NCI-H146 treated with DMSO at 0.1 percent for 48 hours (cell line): ENCODE results near the gene SPCS2.
A peak's percentile ranks its signal among the peaks of the same experiment; 100 is the strongest.
"Not testable (repeated sequence)": the region's sequence is repeated elsewhere in the genome, so short reads cannot be mapped to it uniquely, and the experiment has no call there.

Experiments used
- DNase-seq: peaks from one replicate; lab custom pipeline; 2025; ENCODE audit not compliant: unreplicated experiment; lab: John Stamatoyannopoulos, UW

The SPCS2 gene

GRCh38 chr11:75000975-75001354 lies 51.9 kb downstream of the SPCS2 start:
- DNase-seq = no peak

DNA sequence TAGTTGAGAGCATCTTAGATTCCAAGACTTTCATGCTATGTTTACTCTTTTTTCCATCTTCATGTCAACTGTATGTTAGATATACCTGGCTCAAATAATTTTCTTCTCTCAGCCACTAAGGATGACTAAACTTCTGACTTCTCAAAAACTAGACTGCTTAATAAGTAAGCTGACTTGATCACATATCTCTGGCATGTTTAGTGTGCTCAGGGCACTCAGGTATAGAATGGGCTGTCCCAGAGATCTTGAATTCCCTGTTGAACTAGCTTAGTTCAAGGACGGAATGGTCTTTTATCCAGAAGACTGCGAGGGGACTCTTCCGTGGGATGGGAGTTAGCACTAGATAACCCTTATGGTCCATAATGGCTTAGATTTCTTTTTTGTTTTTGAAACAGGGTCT lies 52.6 kb downstream of the SPCS2 start:
- DNase-seq = no peak

DNA sequence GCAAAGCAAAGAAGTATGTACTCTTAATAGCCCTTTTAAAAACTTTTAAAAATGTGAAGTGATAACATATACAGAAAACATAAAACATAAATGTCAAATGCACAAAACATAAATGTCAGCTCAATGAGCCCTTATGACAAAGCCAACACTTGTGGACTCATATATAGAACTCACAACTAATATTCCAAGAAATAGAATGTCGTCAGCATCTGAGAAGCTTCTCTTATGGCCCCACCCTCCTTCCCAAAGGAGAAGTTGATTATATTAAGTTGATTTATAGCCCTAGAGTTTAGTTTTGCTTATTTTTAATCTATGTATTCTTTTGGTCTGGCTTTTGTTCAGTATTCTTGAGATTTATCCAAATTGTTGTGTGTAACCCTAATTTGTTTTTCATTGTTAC lies 53.5 kb downstream of the SPCS2 start:
- DNase-seq = no peak

DNA sequence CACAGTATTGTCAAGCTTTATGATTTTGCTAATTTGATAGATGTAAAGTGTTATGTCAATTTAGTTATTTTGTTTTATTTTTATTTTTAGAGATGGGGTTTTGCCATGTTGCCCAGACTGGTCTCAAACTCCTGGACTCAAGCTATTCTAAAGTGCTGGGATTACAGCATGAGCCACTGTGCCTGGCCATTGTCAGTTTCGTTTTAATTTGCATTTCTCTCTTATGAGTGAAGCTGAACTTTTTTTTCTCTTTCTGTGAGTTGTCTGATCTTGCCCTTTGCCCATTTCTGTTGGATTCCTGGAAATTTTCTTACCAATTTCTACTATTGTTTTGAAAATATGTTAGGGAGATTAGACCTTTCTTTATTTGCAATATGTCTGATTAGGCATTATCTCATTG lies 55.1 kb downstream of the SPCS2 start:
- DNase-seq = no peak

DNA sequence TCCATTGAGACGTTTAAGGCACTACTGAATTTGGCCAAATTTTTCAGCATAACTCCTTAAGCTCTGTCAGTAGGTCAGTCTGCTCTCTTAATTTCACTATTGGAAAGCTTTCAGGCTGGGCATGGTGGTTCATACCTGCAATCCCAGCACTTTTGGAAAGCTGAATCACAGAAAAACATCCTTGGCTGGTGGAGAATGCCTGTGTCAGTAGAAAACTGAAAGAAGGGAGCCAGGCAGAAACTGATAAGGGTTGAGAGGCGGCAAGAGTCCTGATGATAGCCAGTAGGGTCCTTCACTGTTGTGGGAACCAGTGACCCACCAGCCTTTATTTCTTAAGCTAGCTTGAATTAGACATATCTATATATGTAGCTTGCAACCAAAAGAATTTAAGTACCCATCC lies 62.3 kb downstream of the SPCS2 start:
- no peak for DNase-seq

DNA sequence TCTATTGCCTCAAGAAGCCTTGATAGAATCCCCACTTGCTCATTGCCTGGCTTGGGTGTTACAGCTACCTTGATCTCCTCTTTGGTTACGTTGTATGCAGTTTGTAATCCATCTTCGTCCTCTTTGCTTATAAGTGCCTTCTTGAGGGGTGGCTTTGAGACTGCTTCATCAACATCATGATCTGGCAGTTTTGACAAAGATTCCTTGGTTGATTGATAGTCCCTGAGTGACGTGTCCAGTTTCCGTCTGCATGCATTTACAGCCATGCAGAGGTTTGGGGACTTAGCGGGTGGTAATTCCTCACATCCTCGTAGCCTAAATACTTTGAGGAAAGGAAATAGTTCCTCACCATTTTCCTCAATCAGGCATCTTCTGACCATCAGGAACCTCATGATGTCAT lies 62.8 kb downstream of the SPCS2 start:
- no peak for DNase-seq

DNA sequence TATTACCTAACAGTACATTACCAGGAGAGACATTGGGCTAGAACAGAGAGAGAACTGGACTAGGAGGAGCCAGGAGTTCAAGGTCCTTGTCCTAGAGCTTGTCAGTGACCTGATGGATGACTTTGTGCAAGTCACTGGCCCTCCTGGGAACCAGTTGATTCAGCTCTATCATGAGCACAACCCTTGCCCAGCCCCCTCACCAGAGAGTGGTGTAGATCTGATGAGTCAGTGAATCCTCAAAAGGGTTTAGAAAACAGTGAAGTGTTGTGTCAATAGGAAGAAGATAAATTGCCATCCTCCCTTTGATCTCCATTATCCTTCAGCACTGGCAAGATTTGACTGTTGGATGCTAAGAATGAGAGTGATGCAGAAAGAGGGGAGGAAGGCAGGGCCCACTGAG lies 64.0 kb downstream of the SPCS2 start:
- no peak for DNase-seq

DNA sequence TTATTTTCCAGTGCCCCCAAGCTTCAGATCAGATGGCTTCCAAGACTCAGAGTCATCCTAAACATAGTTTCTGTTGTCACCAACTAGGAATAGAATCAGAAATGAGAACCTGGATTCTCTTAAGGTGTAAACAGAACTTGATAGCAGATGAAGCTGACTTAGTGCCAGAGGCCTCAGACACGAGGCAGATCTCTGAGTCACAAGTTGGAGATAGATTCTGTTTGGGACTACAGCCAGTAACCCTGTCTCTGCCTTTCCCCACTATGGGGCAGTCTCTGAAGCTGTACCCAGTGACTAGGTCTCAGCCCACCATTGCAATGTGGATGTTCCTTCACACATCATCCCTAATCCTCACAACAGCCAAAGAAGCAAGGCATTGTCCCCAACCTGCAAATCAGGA lies 65.1 kb downstream of the SPCS2 start:
- DNase-seq = no peak

GRCh38 chr11:75019200-75019599 lies 70.1 kb downstream of the SPCS2 start:
- not testable (repeated sequence) for DNase-seq

GRCh38 chr11:75020328-75020727 lies 71.3 kb downstream of the SPCS2 start:
- not testable (repeated sequence) for DNase-seq

GRCh38 chr11:75022296-75022695 lies 73.2 kb downstream of the SPCS2 start:
- DNase-seq = no peak

DNA sequence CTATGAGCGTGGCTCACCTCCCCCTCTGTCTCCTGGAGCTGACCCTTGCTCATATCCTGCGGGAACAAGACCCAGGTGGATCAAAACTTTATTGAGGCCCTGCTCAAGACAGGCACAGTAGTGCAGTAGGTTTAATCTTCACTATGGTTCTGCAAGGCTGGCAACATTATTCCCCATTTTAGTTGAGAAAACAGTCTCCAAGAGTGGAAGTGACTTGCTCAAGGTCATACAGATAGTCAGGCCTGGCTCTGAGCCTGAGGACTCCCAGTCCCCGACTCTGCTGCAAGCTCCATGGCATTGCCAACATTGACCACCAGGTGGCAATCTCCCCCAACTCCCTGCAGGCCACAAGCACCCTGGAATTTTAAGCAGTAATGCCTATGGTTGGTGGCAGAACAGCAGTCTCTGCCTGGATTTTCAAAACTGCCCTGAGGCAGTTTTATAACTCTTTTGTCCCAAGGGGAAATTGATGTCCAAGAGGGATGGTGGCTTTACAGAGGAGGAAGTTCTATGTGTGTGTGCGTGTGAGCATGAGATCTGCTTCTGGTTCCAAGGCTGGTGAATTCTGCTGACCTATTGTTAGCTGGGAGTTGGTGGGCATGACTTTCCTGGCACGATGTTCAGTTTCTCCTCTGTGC lies 73.8 kb downstream of the SPCS2 start:
- peak; percentile 8 for DNase-seq

GRCh38 chr11:75023446-75024067 lies 74.5 kb downstream of the SPCS2 start:
- DNase-seq = no peak

GRCh38 chr11:75024068-75024449 lies 75.0 kb downstream of the SPCS2 start:
- no peak for DNase-seq

DNA sequence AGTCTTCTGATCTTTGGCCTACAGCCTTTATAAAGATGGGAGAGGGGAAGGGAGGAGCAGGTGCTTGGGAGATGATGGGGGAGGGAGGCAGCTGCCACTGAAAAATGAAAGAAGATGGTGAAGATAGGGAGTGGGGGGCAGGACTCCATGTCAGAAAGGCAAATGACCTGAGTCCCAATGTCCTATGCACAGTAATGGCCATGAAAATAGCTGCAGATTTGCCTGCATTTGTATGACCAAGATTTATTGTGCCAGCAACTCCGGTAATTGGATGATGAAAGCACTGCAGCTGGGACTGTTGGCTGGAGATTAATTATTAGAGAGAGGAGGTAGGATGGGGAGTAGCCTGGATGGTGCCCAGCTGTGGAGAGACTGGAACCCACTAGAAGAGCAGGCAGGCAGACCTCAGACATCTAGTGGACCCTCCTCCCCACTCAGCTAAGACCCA lies 75.7 kb downstream of the SPCS2 start:
- DNase-seq = no peak

- no peak for DNase-seq
Measured at GRCh38 chr11:75025561-75025960, 76.5 kb downstream of the SPCS2 start.

DNA sequence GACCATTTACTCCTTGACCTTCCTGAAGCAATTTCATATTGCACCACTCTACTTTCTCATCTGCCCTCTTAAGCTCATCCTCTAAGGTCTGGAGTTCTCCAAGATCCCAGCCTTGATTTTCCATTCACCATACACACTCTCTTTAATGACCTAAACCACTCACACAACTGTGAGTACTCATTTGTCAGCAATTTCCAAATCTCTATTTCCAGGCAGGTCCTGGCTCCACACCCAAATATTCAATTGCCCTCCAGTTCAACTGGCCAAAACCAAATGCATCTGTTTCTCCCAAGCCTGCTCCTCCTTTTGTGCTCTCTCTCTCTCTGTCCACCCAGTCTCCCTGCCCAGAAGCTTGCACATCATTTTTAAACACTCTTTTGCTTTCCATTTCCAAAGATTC lies 79.3 kb downstream of the SPCS2 start:
- DNase-seq = no peak
